OCI-LY1 (cell line): ENCODE results near the gene KDM7A.

ENCODE experiments used
- CTCF ChIP-seq: fragments of 200-600 bp; sonication (generic), shearing (Covaris generic); IDR thresholded peaks from 2 replicates; pipeline ENCODE4 v1.5.1; 2017; ENCODE audit warnings: mild to moderate bottlenecking, antibody characterized with exemption, low read length, moderate library complexity, mixed read lengths
- EZH2 ChIP-seq: fragments of 200-600 bp; sonication (generic), shearing (Covaris generic); IDR thresholded peaks from 2 replicates; pipeline ENCODE4 v1.8.0; 2017; ENCODE audit warnings: borderline replicate concordance, mixed run types, mild to moderate bottlenecking, antibody characterized with exemption, low read length, moderate library complexity, mixed read lengths

GRCh38 chr7:140197938-140198337 lies 21.2 kb upstream of the KDM7A start:
- TF ChIP-seq EZH2 (no peak), CTCF (no peak)
